DOHH2 (cell line): ENCODE data around the gene MIEF1.

ENCODE experiments used
- EZH2phosphoT487 ChIP-seq: fragments of 200-600 bp; sonication (generic); IDR thresholded peaks from 2 replicates; pipeline ENCODE4 v1.6.1; 2017; ENCODE audit warnings: borderline replicate concordance, mild to moderate bottlenecking, antibody characterized with exemption, low read length, moderate library complexity, mixed read lengths
- TF ChIP-seq, protein P1 (sequence below): fragments of 200-600 bp; sonication (generic); IDR thresholded peaks from one replicate; pipeline ENCODE4 v1.5.1; 2014; ENCODE audit warnings: antibody characterized with exemption, mild to moderate bottlenecking, low read depth, low read length; ENCODE audit not compliant: poor library complexity, severe bottlenecking

DNA sequence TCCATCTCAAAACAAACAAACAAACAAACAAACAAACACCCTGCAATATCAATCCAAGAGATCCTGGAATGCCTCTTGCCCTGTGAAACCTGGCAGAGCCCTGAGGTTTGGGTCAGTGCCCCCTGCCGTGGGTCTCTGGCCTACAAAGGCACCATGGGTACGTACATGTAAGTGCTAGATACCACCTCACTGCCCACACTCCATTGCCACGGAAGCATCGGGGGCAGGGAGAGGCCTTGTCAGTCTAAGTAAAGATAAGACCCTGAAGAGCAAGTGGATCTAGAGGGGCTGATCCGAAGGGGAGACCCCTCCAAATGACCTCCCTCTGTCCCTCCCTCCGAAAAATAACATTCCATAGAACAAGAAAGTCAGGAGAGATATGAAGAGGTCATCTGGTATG is 2.0 kb upstream of the MIEF1 start:
- TF ChIP-seq, protein P1, sequence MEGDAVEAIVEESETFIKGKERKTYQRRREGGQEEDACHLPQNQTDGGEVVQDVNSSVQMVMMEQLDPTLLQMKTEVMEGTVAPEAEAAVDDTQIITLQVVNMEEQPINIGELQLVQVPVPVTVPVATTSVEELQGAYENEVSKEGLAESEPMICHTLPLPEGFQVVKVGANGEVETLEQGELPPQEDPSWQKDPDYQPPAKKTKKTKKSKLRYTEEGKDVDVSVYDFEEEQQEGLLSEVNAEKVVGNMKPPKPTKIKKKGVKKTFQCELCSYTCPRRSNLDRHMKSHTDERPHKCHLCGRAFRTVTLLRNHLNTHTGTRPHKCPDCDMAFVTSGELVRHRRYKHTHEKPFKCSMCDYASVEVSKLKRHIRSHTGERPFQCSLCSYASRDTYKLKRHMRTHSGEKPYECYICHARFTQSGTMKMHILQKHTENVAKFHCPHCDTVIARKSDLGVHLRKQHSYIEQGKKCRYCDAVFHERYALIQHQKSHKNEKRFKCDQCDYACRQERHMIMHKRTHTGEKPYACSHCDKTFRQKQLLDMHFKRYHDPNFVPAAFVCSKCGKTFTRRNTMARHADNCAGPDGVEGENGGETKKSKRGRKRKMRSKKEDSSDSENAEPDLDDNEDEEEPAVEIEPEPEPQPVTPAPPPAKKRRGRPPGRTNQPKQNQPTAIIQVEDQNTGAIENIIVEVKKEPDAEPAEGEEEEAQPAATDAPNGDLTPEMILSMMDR: no peak
- TF ChIP-seq EZH2phosphoT487: no peak
